Neural cell (in vitro differentiated cells): ENCODE results near the gene MICAL2.

ENCODE experiments used
- CTCF ChIP-seq: fragments of 450-650 bp; IDR thresholded peaks from 2 replicates; pipeline ENCODE4 v1.5.1; 2014; ENCODE audit warnings: antibody characterized with exemption, mild to moderate bottlenecking, moderate library complexity; ENCODE audit not compliant: poor library complexity, severe bottlenecking
- POLR2AphosphoS5 ChIP-seq: IDR thresholded peaks from 2 replicates; pipeline ENCODE4 v1.6.1; 2012

GRCh38 chr11:12188548-12189317 lies 78.3 kb downstream of the MICAL2 start:
- TF ChIP-seq POLR2AphosphoS5 (no peak), CTCF (no peak)
